Measurements from ENCODE around the gene ANKRD34A.

- no peak for TF ChIP-seq NR1H2 (CRISPR knock-in tag; IDR thresholded peaks at IDR 0.05; ENCODE audit: borderline replicate concordance, low read depth)
- TF ChIP-seq POLR2AphosphoS5 (IDR thresholded peaks at IDR 0.05; ENCODE audit: low read depth, low read length) = no peak
- TF ChIP-seq ZNF354B (CRISPR knock-in tag; IDR thresholded peaks at IDR 0.05) = no peak
- no peak for TF ChIP-seq JUNB (CRISPR knock-in tag; IDR thresholded peaks at IDR 0.05; ENCODE audit: borderline replicate concordance)
- no peak for TF ChIP-seq REST (IDR thresholded peaks at IDR 0.05; ENCODE audit: borderline replicate concordance in 1 of 2, low read depth in 1 of 2, low read length in 2 of 2)
- TF ChIP-seq JUND (CRISPR knock-in tag; IDR thresholded peaks at IDR 0.05) = no peak
- no peak for TF ChIP-seq GTF2F1 (IDR thresholded peaks at IDR 0.05; ENCODE audit: low read length)
- no peak for TF ChIP-seq ZFP1 (CRISPR knock-in tag; IDR thresholded peaks at IDR 0.05)
- TF ChIP-seq CTCF (CRISPR knock-in tag; IDR thresholded peaks at IDR 0.05) = no peak
- TF ChIP-seq TCF7 (IDR thresholded peaks at IDR 0.05; ENCODE audit: low read depth) = no peak
- no peak for TF ChIP-seq TBP (CRISPR knock-in tag; IDR thresholded peaks at IDR 0.05)
- no peak for TF ChIP-seq HNF1B (CRISPR knock-in tag; IDR thresholded peaks at IDR 0.05)
- TF ChIP-seq PRDM10 (CRISPR knock-in tag; IDR thresholded peaks at IDR 0.05; ENCODE audit: low read depth) = no peak
- TF ChIP-seq, protein P1, sequence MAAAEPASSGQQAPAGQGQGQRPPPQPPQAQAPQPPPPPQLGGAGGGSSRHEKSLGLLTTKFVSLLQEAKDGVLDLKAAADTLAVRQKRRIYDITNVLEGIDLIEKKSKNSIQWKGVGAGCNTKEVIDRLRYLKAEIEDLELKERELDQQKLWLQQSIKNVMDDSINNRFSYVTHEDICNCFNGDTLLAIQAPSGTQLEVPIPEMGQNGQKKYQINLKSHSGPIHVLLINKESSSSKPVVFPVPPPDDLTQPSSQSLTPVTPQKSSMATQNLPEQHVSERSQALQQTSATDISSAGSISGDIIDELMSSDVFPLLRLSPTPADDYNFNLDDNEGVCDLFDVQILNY (CRISPR knock-in tag; conservative IDR thresholded peaks at IDR 0.05) = no peak
Observed at GRCh38 chr1:145958734-145959133, 5.6 kb downstream of the ANKRD34A start.
